IPS-NIHi11 (cell line): ENCODE data around the gene TIMMDC1.
"Not testable (repeated sequence)": the region's sequence is repeated elsewhere in the genome, so short reads cannot be mapped to it uniquely, and the experiment has no call there.

Experiments used
- DNase-seq: peaks from one replicate; pipeline ENCODE4 v3.0.0; 2012; ENCODE audit warnings: mixed read lengths, low spot score

Gene TIMMDC1

DNA sequence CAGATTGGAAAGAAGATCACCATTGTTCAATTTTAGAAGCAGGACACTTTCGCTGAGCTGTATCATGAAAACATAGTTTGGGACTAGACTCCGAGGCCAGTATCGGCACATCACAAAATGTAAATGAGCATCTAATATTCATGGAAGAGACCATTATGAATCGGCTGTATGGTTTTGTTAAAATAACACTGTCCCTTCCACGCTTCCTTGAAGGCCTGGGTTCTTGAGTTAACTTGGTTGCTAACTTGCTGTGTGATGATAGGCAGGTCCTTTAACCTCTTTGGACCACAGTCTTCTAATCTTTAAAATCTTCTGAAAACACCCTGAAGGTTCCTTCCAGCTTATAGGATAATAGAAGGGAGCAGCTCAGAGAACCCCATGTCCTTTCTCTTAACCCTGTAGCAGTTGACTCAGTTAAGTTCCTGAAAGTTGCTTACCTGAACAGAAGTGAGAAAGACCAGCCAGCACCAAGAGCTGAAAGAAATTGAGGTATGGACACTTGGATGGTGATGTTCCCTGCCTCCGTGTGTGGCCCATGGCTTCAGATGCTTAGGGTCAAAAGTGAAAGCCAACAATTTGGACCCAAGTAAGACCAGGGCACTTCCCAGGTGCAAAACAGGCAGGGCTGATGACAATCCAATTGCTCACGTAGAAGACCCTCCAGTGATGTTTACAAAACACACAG is 59.0 kb downstream of the TIMMDC1 start:
- DNase-seq, result no peak

DNA sequence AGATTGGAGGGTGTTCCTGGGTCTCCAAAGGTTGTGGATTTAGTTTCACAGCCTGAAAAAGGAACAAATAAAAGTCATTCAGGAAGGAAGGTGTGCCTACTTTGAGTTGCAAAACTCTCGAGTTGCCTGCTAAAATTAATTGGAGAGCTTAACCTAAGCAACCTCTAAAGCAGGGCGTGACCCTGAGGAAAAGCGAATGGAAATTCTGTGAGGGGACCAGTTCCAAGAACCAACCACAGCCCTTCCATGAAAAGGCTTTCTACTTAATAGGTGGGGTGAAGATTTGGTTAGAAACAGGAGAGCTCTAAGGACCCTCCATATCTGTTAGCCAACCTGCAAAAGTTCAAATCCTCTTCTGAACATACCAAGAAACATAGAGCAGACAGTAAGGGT is 59.5 kb downstream of the TIMMDC1 start:
- no peak for DNase-seq

DNA sequence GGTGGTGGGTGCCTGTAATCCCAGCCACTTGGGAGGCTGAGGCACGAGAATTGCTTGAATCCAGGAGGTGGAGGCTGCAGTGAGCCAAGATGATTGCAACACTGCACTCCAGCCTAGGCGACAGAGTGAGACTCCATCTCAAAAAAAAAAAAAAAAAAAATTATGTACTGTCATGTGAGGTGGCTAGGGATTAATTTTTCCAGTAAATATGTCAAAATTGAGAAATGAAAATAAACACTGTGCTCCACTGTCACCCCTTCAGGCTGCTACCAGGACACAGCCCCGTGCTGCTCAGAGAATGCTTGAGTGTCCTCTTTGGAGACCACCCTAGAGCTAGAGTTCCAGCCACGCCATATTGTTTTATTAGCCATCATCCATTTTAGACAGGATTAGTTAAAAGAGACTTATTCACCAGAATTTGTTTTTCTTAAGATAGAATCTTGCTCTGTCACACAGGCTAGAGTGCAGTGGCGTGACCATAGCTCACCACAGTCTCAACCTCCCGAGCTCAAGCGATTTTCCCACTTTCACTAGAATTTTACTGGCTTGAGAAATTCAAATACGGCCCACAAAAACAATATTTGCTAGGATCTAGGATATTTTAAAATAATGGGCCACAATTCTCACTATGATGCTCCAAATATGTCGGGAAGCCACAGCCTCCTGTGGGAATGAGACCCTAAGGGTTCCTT is 60.4 kb downstream of the TIMMDC1 start:
- DNase-seq, result no peak

DNA sequence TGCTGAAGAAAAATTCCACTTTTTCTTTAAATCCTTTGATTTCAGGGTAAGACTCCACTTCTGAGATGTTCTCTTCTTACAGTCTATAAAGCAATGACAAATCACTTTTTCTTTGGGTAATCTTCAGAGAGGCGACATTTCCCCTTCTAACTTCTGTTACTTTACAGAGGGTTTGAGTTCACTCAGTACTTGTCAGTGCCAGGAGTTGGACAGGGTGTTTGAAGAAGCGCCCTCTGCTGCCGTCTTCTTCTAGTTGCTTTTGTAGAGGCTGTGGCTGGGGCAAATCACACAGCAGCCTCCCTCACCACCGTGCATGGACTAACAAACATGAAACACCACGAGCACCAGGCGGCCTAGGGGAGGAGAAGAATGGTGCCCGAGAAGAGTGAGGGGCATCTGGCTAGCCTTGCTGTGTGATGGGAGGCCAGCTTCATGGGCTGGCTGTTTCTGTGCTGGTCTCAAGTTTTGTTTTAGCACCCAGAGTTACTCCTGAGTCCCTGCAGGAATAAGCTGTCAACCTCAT is 61.2 kb downstream of the TIMMDC1 start, which contains the start of gene CD80:
CD80 (minus strand) TSS at position 174 of the 523 bp plus-strand sequence. CDS start 1,886 bp downstream, outside the sequence.
- DNase-seq, result peak; percentile 58

DNA sequence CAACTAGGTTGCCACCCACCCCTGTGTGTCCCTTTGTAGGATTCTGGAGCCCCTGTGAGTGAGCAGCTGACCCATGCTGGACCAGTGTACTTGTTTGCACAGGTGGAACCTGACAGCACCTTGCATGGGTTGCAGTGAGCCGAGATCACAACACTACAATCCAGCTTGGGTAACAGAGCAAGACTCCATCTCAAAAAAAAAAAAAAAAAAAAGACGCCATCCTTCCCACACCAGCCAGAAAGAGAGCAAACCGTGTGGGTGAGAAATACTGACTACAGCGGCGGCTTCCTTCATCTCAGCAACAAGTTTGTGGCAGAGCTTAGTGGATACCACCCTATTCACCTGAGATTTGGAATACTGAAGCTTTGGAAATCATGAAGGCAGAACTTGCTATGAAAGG is 61.8 kb downstream of the TIMMDC1 start:
- no peak for DNase-seq

DNA sequence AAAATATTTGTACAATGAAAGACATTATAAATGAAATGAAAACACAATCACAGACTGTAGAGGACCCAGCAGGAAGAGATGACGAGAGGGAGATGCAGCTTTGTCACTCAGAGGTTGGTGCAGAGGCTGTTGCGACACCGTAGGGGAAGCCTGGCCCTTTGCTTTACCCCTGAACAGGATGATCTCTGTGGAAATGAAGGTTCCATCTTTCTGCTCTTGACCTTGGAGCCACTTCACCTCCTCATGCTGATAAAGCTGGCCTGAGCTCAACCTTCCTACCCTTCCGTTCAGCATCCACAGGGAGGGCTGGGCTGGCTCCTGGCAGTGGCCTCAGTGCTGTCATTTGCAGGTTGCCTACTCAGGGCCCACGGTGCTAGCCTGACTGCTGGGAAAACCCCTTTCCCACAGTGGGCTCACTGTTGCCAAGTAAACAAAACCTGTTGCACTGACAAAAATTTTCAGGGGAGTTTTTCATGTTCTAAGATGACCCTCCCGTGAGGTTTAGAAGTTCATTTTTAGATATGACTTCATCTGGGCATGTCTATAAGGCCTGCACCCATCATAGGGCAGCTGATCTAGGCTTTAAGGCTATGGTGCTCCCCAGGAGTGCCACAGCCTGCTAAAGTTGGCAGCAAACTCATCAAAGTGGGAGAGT is 64.1 kb downstream of the TIMMDC1 start:
- DNase-seq, result no peak

DNA sequence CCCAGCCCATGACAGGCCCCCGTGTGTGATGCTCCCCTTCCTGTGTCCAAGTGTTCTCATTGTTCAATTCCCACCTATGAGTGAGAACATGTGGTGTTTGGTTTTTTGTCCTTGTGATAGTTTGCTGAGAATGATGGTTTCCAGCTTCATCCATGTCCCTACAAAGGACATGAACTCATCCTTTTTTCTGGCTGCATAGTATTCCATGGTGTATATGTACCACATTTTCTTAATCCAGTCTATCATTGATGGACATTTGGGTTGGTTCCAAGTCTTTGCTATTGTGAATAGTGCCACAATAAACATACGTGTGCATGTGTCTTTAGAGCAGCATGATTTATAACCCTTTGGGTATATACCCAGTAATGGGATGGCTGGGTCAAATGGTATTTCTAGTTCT is 65.0 kb downstream of the TIMMDC1 start:
- not testable (repeated sequence) for DNase-seq

DNA sequence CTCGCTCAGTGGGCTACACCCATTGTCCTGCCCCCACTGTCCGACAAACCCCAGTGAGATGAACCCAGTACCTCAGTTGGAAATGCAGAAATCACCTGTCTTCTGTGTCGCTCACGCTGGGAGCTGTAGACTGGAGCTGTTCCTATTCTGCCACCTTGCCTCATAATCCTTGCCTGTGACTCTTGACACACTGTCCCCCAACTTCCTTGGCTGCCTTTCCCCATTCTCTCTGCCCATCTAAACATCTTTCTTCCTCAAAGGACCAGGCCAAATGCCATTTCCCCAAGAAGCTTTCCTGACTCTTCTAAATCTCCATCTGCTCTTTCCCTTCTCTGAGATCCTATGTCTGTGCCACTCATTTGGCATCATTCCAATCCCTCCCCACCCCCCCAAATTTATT is 70.8 kb downstream of the TIMMDC1 start:
- no peak for DNase-seq

DNA sequence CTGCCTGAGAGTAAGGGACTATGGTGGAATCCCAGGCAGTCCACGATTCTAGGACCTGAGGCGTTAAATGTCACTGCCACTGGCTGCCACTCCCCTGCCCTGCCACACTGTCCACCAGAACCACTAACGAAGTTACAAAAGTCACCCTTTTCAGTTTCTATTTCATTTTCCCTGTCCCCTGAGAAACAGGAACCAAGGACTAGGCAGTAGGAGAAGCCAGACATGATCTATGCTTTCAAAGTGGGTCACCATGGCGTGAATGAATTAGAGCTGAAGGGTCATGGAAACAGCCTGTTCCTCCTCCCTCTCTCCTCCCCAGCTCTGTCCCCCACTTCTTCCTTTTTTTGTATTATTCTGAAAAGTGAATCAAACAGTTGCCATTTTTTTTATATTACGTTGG is 71.9 kb downstream of the TIMMDC1 start:
- DNase-seq, result no peak

DNA sequence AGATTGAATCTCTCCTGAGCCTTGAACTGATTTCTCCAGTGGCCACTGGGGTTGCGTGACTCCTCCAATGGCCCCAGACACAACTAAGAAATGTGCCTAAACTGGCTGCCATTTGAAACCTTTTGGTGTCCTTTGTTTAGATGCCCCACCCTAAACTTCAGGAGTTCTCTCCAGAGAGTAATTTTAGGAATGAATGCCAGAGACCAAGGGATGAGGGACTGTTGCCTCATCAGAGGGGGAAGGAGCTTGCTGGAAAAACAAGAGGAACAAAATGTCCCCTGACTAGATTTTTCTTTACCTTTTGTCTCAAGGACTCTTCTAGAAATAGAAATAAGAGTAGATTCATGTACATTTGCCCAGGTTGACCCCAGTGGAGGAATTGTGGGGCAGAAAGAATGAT is 72.9 kb downstream of the TIMMDC1 start:
- DNase-seq, result no peak

DNA sequence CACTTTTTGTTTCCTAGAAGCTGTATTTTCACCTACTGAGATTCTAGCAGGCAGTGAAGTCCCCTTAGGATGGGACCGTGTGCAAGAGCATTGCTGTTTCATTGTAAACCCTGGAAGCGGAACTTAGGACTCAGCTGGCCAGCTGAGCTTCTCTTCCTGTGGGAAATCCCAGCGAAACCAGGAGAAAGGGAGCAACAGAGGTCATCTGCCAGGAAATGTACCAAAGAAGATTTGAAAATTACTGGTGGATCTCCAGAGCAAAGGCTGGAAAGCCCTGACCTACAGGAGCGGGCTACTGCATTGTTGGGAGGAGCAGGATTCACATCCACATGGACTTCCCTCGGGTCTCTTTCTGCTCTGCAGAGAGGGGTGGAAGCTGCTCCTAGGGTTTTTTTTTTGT is 73.3 kb downstream of the TIMMDC1 start:
- DNase-seq, result no peak
